Ascending aorta (tissue), 2 donors: ENCODE measurements around the gene CD48. TPM values are rescaled to one million over a fixed set of nuclear protein-coding genes. Genes with fewer than 3 reads are reported as not detected.
A peak's percentile ranks its signal among the peaks of the same experiment; 100 is the strongest.

Experiments
- DNase-seq, 2 donors: peaks; one replicate each; pipeline ENCODE4 v3.0.0-alpha.2; 2019; ENCODE audit warnings: low spot score in 2 of 2
- H3K27ac ChIP-seq, 2 donors: fragments of 200-600 bp; sonication (generic); one replicate each; pipeline ENCODE4 v1.5.1; 2016 to 2017; ENCODE audit warnings: mild to moderate bottlenecking in 1 of 2
- H3K27me3 ChIP-seq: fragments of 200-600 bp; sonication (generic); one replicate; pipeline ENCODE4 v1.5.1; 2017
- H3K36me3 ChIP-seq, 2 donors: fragments of 200-600 bp; sonication (generic); one replicate each; pipeline ENCODE4 v1.5.1; 2016
- H3K4me1 ChIP-seq, 2 donors: fragments of 200-600 bp; sonication (generic); one replicate each; pipeline ENCODE4 v1.5.1; 2016 to 2017; ENCODE audit warnings: mild to moderate bottlenecking in 1 of 2
- H3K4me3 ChIP-seq, 2 donors: fragments of 200-600 bp; sonication (generic); one replicate each; pipeline ENCODE4 v1.5.1; 2016 to 2017; ENCODE audit warnings: mild to moderate bottlenecking in 1 of 2
- H3K9me3 ChIP-seq, 2 donors: fragments of 200-600 bp; sonication (generic); one replicate each; pipeline ENCODE4 v1.5.1; 2016
- CTCF ChIP-seq, 3 experiments: fragments of 200-600 bp in 2 of 3; fragments of 450-650 bp in 1 of 3; sonication (generic) in 2 of 3; IDR thresholded peaks; one replicate each; pipeline ENCODE4 v1.5.1; 2016 to 2019; ENCODE audit warnings: antibody characterized with exemption in 3 of 3, mild to moderate bottlenecking in 1 of 3, moderate library complexity in 1 of 3
- intact Hi-C: fragments of 100-400 bp; cut with DNase I; formaldehyde crosslinking; loops from one replicate; pipeline ENCODE4 v1.15.1; 2023
- total RNA-seq: library from RNA; depleted of rRNA; stranded (reverse); fragments of >200 nt; gene quantifications from one replicate; pipeline ENCODE4 v1.1.0, GENCODE V29; 2016

The CD48 gene, protein sequence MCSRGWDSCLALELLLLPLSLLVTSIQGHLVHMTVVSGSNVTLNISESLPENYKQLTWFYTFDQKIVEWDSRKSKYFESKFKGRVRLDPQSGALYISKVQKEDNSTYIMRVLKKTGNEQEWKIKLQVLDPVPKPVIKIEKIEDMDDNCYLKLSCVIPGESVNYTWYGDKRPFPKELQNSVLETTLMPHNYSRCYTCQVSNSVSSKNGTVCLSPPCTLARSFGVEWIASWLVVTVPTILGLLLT
- total RNA-seq: not detected

DNA sequence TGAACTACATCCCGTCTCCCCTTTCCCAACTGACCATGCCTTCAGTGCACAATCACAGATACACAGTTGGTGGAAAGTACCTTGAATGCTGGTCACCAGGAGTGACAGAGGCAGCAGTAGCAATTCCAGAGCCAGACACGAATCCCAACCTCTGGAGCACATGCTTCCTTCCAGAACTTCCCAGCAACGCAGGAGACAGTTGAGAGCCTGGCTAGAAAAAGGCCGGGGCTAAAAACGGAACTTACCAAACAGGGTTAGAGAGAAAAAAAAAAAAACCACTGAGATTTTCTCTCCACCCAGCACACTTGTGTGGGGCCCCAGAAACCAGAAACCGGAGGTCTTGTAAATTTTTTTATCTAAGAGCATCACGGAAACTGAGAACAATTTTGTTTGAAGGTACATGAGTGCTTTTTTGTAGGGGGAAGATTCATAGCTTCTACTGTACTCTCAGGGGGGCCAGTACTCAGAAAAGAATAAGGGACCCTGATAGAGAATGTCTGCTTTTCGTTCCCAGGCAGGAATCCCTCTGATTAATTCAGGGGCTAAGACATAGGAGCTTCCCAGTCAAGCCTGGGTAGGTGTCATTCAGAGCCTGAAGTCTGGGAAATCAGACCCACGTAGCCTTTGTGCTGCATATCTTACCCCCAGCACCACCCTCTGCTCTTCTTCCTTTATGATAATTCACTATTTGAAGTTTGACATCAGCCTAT lies at the start of gene CD48:
Gene CD48 (minus strand): TSS at position 221 of the 710 bp plus-strand sequence. CDS start 59 bp downstream, at position 162.
- Histone ChIP-seq H3K27me3 (no peaks in the 10 kb centered on the region), H3K27ac (no peak within 1 kb of the TSS), H3K4me1 (no peaks in the 10 kb centered on the region), H3K36me3 (no peaks in the 10 kb centered on the region), H3K4me3 (peak within 1 kb of the TSS in 1 of 2 donors; percentile 28), H3K9me3 (no peaks in the 10 kb centered on the region)
- no peak for DNase-seq
- intact Hi-C loops: no loop called here
- no peak for TF ChIP-seq CTCF (IDR thresholded peaks at IDR 0.05)

DNA sequence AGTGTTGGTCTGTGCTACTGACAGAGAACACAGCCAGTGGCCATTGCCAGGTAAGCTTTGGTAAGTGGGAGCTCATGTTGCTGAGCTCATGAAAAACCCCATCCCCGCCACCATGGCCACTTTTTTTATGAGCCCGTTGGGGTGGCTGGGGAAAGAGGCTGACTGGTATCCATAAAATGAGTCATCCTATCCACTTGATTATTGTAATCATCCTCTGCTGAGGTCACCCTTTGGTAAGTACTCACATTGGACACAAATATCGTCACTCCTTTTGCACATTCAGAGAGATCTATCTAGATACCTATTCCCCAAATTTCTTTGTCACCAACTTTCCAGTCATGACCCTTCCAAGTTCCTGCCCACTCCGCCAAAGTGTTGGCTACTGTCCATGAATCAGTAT lies 49.4 kb upstream of the CD48 start:
- H3K36me3 ChIP-seq: no peaks in the 10 kb centered on the region
- H3K4me3 ChIP-seq: no peak overlapping the region
- no peaks in the 10 kb centered on the region for H3K4me1 ChIP-seq
- H3K9me3 ChIP-seq: no peaks in the 10 kb centered on the region
- no peaks in the 10 kb centered on the region for H3K27me3 ChIP-seq
- no peak for TF ChIP-seq CTCF (IDR thresholded peaks at IDR 0.05)
- no peak overlapping the region for H3K27ac ChIP-seq
- DNase-seq: no peak
- intact Hi-C loops: no loop called here

GRCh38 chr1:160759740-160760139 lies 48.1 kb upstream of the CD48 start:
- H3K27me3 ChIP-seq: no peaks in the 10 kb centered on the region
- DNase-seq: no peak
- no peaks in the 10 kb centered on the region for H3K36me3 ChIP-seq
- intact Hi-C loops: no loop called here
- H3K9me3 ChIP-seq: no peaks in the 10 kb centered on the region
- H3K4me1 ChIP-seq: no peaks in the 10 kb centered on the region
- TF ChIP-seq CTCF (IDR thresholded peaks at IDR 0.05): no peak
- no peak overlapping the region for H3K27ac ChIP-seq
- no peak overlapping the region for H3K4me3 ChIP-seq

DNA sequence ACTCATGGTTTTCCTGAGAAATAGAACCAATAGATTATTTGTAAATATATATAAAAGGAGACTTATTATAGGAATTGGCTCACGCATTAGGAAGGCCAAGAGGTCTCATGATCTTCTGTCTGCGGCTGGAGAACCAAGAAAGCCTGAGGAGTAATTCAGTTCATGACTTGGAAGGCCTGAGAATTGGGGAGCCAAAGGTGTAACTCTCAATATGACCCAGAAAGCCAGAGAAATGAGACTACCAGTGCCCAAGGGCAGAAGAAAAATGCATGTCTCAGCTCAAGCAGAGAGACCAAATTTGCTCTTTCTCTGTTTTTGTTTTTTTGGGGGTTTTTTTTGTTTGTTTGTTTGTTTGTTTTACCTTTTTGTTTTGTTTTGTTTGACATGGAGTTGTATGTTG lies 46.9 kb upstream of the CD48 start:
- TF ChIP-seq CTCF (IDR thresholded peaks at IDR 0.05): no peak
- Histone ChIP-seq H3K9me3 (no peaks in the 10 kb centered on the region), H3K27ac (no peak overlapping the region), H3K36me3 (no peaks in the 10 kb centered on the region), H3K4me3 (no peak overlapping the region), H3K27me3 (no peaks in the 10 kb centered on the region), H3K4me1 (no peaks in the 10 kb centered on the region)
- intact Hi-C loops: no loop called here
- DNase-seq: no peak

- no peaks in the 10 kb centered on the region for H3K9me3 ChIP-seq
- H3K4me1 ChIP-seq: no peaks in the 10 kb centered on the region
- no peaks in the 10 kb centered on the region for H3K27me3 ChIP-seq
- no peaks in the 10 kb centered on the region for H3K36me3 ChIP-seq
- intact Hi-C loops: no loop called here
- H3K4me3 ChIP-seq: no peak overlapping the region
- no peak for TF ChIP-seq CTCF (IDR thresholded peaks at IDR 0.05)
- H3K27ac ChIP-seq: no peak overlapping the region
- no peak for DNase-seq
These were observed 45.2 kb upstream of the CD48 start for GRCh38 chr1:160756849-160757201.
